ENCODE measurements around the gene KLK8. TPM values are rescaled to one million over a fixed set of nuclear protein-coding genes. Genes with fewer than 3 reads are reported as not detected.

Gene KLK8
- total RNA-seq, 1 donor from 2014 or later: 9.1 TPM

DNA sequence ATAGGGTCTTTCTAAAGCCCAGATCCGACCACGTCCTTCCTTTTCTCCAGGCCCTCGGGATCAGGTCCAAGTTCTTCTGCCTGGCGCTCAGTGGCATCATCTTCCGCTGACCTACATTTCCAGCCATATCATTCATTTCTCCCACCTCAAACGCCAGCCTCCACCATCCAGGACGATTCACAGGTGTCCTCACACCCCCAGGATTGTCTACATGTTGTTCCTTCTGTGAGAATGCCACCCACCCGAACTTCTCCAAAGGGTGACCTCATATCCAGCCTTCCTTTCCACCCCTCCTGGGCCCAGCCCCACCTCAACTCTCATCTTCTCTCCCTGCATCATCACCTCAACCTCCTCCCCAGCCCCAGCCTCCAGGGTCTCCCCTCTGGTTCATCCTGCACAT is 43.8 kb downstream of the KLK8 start:
- DNase-seq (ENCODE audit: low read depth): no peak
- TF ChIP-seq, protein P1, sequence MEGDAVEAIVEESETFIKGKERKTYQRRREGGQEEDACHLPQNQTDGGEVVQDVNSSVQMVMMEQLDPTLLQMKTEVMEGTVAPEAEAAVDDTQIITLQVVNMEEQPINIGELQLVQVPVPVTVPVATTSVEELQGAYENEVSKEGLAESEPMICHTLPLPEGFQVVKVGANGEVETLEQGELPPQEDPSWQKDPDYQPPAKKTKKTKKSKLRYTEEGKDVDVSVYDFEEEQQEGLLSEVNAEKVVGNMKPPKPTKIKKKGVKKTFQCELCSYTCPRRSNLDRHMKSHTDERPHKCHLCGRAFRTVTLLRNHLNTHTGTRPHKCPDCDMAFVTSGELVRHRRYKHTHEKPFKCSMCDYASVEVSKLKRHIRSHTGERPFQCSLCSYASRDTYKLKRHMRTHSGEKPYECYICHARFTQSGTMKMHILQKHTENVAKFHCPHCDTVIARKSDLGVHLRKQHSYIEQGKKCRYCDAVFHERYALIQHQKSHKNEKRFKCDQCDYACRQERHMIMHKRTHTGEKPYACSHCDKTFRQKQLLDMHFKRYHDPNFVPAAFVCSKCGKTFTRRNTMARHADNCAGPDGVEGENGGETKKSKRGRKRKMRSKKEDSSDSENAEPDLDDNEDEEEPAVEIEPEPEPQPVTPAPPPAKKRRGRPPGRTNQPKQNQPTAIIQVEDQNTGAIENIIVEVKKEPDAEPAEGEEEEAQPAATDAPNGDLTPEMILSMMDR (conservative IDR thresholded peaks at IDR 0.05; ENCODE audit: low read depth, low read length): no peak
- no peak overlapping the region for H3K4me3 ChIP-seq (ENCODE audit: low read depth, low read length)

DNA sequence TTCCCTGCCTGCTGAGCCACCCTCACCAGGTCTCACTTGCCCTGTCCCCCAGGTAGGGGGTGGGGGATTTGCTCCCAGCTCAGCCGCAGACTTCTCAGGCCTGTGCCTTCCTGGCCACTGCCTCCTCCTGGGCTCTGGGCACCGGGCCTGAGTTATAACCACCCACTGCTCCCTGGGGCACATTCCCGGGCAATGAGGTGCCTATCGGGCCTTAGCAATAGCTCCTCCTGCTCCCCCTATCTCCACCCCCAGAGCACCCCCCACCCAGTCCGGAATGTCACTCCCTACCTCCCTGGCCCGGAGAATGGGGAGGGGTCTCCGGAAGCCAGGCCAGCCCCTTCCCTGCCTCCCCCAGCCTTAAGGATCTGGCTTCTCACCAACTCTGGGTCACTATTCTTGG is 48.5 kb downstream of the KLK8 start, which contains the start of gene KLK5:
Gene KLK5, minus strand, starts transcription at position 129 of the 400 bp plus-strand sequence. CDS start 381 bp downstream, outside the sequence.
- no peak within 1 kb of the TSS for H3K4me3 ChIP-seq (ENCODE audit: low read depth, low read length)
- TF ChIP-seq, protein P1 (conservative IDR thresholded peaks at IDR 0.05; ENCODE audit: low read depth, low read length): no peak
- DNase-seq (ENCODE audit: low read depth): no peak

DNA sequence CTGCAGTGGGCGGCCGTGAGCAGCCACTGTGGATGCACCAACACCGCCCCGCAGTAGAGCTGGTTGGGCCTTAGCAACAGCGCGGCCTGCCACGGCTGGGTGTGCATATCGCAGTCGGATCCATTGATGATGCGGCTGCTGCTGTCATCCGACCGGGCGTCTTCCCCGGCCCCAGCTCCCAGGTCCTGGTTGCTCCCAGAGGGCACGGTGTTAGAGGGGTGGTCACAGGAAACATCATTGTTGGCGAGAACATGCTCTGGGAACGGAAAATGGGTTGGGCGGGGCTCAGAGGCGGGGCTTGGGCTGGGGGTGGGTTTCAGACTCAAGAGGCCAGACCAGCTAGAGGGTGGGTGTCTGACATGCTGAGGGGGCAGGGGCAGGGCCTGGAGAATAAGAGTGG is 51.5 kb downstream of the KLK8 start:
- no peak for DNase-seq (ENCODE audit: low read depth)
- TF ChIP-seq, protein P1 (conservative IDR thresholded peaks at IDR 0.05; ENCODE audit: low read depth, low read length): no peak
- no peak overlapping the region for H3K4me3 ChIP-seq (ENCODE audit: low read depth, low read length)

DNA sequence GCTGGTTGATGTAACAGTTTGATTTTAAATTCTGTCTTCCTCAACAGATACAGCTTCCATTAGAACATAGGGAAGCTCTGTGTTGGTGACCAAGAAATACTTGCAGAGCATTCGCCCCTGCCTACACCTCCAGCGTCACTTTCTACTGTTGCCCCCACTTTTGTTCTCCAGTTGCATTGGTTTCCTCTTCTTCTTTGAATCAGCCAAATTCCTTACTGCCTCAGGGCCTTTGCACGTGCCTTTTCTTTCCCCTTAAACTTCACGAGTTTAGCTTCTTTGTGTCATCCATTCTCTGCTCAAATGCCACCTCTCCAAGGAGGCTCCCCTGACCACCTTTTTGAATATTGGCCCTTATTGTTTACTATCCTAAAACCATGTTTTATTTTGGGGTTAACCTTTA is 54.3 kb downstream of the KLK8 start:
- DNase-seq (ENCODE audit: low read depth): no peak
- TF ChIP-seq, protein P1 (conservative IDR thresholded peaks at IDR 0.05; ENCODE audit: low read depth, low read length): no peak

More for the DNA sequence above, 54.3 kb downstream of the KLK8 start:
- no peak overlapping the region for H3K4me3 ChIP-seq (ENCODE audit: low read depth, low read length)

Other genes with a start within 250 kb of the KLK8 start
- not detected in 2 replicates for gene GPR32, start 231.1 kb downstream of the KLK8 start, total RNA-seq
- gene ACP4, start 211.2 kb downstream of the KLK8 start, total RNA-seq: not detected in 2 replicates
- gene KLK1, start 177.8 kb downstream of the KLK8 start, total RNA-seq: 5.0 TPM in 1 of 2 replicates, not detected in the other
- gene KLK15, start 168.0 kb downstream of the KLK8 start, total RNA-seq: not detected in 2 replicates
- not detected in 2 replicates for gene KLK3, start 146.7 kb downstream of the KLK8 start, total RNA-seq
- gene KLK2, start 128.2 kb downstream of the KLK8 start, total RNA-seq: not detected in 2 replicates
- not detected in 2 replicates for gene KLK4, start 90.2 kb downstream of the KLK8 start, total RNA-seq
- 8.1 and 16.4 TPM in 2 replicates for gene KLK5, start 48.6 kb downstream of the KLK8 start, total RNA-seq
- 32.2 and 65.8 TPM in 2 replicates for gene KLK6, start 32.0 kb downstream of the KLK8 start, total RNA-seq
- 9.3 and 24.8 TPM in 2 replicates for gene KLK7, start 17.7 kb downstream of the KLK8 start, total RNA-seq
- 2.8 and 10.1 TPM in 2 replicates for gene KLK10, start 18.1 kb upstream of the KLK8 start, total RNA-seq
- gene KLK11, start 25.0 kb upstream of the KLK8 start, total RNA-seq: not detected in 2 replicates
- not detected in 2 replicates for gene KLK12, start 33.4 kb upstream of the KLK8 start, total RNA-seq
- not detected in 2 replicates for gene KLK13, start 63.5 kb upstream of the KLK8 start, total RNA-seq
- 0.17 TPM in 1 of 2 replicates, not detected in the other for gene KLK14, start 81.3 kb upstream of the KLK8 start, total RNA-seq
- gene CTU1, start 106.8 kb upstream of the KLK8 start, total RNA-seq: 12.5 and 21.5 TPM in 2 replicates
- not detected in 2 replicates for gene SIGLEC9, start 123.3 kb upstream of the KLK8 start, total RNA-seq
- not detected in 2 replicates for gene SIGLEC7, start 140.7 kb upstream of the KLK8 start, total RNA-seq
- gene CD33, start 223.5 kb upstream of the KLK8 start, total RNA-seq: not detected in 2 replicates
- gene SIGLECL1, start 249.5 kb upstream of the KLK8 start, total RNA-seq: not detected in 2 replicates

Data from epithelial cell of proximal tubule (primary cell).